ENCODE data around the gene MANF. TPM values are rescaled to one million over a fixed set of nuclear protein-coding genes. Genes with fewer than 3 reads are reported as not detected.
"Not testable (repeated sequence)": the region's sequence is repeated elsewhere in the genome, so short reads cannot be mapped to it uniquely, and the experiment has no call there.

The MANF gene
- 51.6 and 201 TPM in 2 replicates for total RNA-seq

DNA sequence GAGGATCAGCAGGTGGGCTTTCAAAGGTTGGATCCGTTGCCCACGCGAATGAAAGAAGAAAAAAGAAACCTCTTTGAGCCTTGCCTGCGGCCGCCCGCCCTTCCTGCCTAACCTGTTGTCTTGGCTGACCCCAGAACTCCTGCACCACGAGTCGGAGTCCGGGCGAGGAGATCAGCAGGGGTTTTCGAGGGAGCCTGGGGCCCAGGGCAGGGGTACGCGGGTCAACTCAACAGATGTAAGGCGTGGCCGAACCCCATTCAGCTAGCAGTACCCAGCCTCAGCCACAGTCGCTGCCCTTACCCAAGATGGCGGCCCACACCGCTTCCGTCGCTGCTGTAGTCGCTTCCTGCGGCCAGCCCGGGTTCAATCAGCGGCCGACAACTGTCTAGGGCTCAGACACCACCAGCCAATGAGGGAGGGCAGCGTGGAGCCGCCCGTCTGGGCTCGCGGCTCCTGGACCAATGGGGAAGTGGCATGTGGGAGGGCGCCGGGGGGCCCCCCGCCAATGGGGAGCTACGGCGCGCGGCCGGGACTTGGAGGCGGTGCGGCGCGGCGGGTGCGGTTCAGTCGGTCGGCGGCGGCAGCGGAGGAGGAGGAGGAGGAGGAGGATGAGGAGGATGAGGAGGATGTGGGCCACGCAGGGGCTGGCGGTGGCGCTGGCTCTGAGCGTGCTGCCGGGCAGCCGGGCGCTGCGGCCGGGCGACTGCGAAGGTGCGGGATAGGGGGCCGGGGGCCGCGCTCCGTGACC, at the start of gene MANF:
Gene MANF, plus strand, starts transcription at position 566 of the 748 bp plus-strand sequence. Its CDS starts 52 bp downstream, at position 618.
- peak; percentile 93 for DNase-seq (ENCODE audit: low read depth)

- DNase-seq (ENCODE audit: low read depth): no peak
Measured at GRCh38 chr3:51336261-51336660, 48.8 kb upstream of the MANF start.

- DNase-seq (ENCODE audit: low read depth): no peak
Measured at GRCh38 chr3:51337666-51338065, 47.4 kb upstream of the MANF start.

DNA sequence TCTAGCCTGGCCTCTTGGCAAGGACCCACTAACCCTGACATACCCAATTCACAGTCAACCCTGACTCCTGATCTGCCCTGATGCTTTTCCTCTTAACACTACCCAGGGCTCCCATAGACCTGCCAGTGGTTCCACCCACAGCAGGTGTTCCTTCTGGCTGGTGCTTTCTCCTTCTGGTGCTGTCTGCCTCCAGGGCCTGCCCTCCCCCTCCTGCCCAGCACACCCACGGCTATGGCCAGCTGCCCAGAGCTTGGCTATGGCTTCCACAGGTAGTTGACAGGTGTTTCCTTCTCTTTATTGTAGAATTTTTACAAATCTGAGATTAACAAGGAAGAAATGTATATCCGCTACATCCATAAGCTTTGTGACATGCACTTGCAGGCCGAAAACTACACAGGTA, 46.5 kb upstream of the MANF start:
- peak; percentile 10 for DNase-seq (ENCODE audit: low read depth)

- DNase-seq (ENCODE audit: low read depth): peak; percentile 97
Measured at GRCh38 chr3:51340013-51340829, 44.9 kb upstream of the MANF start.

- DNase-seq (ENCODE audit: low read depth): peak; percentile 56
Measured at GRCh38 chr3:51340989-51341636, 44.0 kb upstream of the MANF start.

DNA sequence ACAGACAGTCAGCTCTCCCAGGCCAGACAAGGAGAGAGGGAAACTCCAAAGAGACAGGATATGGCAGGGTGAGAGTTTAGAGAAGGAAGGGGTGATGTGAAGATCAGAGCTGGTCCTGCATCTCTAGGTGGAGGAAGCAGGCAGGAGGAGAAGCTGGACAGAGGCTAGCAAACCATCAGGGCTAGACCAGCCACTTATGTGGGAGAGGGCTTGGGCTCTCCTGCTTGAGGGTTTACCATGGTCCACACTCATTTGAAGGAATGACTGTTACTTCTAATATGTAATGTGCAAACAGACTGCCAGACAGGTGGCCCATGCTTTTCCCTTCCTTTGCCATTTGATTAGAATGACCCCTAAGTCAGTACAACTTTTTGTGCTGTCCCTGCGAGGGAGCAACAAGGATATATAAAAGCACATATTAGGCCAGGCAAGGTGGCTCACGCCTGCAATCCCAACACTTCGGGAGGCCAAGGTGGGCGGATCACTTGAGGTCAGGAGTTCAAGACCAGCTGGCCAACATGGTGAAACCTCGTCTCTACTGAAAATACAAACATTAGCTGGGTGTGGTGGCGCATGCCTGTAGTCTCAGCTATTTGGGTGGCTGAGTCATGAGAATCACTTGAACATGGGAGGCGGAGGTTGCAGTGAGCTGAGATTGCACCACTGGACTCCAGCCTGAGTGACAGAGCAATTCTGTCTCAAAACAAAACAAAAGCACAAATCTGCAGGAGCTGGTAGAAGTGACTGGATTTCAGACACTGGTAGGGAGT, 41.0 kb upstream of the MANF start:
- DNase-seq (ENCODE audit: low read depth): peak; percentile 73

- no peak for DNase-seq (ENCODE audit: low read depth)
Measured at GRCh38 chr3:51350751-51351150, 34.3 kb upstream of the MANF start.

DNA sequence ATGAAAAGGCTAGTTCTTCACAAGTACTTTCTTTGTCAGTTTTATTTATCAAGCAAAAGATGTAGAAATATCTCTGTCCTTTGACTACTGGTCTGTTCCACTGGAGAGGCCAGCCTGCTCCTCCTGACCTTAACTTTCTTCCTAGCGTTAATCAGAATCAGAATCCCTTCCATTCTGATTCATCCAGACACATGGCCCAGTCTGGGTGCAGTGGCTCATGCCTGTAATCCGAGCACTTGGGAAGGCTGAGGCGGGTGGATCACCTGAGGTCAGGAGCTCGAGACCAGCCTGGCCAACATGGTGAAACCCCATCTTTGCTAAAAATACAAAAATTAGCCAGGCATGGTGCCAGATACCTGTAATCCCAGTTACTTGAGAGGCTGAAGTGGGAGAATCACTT, 32.0 kb upstream of the MANF start:
- no peak for DNase-seq (ENCODE audit: low read depth)

DNA sequence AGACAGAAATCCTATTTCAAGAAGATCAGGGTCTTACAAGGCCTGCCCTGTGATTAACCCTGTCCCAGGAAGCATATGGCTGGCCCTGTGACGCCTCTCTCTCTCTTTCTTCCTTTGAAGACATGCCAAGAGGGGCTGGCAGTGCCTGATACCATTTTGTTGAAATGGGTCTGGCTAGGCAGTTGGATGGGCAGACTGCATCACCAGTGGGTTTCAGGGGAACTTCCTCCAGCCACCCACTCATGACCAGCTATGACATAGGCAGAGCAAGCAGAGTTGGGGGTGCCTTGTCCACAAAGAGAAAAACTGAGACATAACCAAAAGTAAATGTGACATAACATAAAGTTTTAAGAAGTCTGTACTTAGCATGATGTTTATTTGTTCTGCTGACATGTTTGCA, 31.4 kb upstream of the MANF start:
- DNase-seq (ENCODE audit: low read depth): no peak

DNA sequence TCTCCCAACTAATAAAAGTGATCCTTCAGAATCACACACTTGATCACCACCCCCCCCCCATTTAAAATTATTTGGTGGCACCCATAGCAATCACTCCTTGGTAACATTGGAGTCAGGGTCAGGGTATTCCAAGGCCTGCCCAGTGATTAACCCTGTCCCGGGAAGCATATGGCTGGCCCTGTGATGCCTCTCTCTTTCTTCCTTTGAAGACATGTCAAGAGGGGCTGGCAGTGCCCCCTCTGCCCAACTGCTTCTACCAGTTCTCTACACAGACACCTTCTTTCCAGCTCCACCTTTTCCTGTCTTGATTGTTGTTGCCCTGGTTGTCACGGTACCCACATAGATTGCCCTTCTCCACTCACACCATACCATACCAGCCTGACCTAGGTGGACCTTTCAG, 30.9 kb upstream of the MANF start:
- DNase-seq (ENCODE audit: low read depth): no peak

DNA sequence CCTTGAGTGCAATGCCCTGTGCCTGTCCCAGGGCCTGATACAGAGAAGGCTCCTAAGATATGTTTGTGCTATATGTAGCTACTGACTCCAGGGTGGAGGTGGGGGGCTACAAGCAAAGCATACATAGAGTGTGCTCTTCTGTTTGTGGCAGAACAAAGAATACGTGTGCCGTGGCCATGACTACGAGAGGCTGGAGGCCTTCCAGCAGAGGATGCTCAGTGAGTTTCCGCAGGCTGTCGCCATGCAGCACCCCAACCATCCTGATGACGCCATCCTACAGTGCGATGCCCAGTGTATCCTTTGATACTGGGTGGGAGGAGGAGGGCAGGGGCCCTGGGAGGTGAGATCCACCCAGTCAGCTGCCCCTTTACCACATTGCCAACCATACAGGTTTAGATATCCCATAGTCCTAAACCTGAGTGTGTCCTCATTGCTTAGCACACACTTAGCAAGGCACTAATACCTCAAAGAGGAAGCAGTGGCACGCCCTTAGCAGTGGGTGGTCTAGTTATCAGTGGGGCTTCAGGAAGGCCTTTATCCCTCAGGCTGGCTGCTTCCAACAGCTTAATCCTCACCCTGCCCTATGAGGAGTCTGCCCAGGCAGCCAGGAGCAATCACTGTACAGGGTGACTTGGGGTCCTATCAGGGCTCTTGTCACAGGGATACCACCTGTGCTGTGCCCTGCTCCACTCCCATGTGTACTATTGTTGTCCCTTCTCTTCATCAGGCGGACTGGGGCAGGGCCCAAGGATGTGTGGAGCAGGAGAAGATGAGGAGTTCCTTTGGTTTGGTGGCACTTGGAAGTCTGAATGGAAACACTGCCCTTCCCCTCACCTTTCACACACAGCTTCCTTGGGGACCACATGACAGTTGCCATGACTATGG, 30.1 kb upstream of the MANF start:
- no peak for DNase-seq (ENCODE audit: low read depth)

GRCh38 chr3:51355891-51356578, 29.1 kb upstream of the MANF start:
- no peak for DNase-seq (ENCODE audit: low read depth)

GRCh38 chr3:51357856-51358255, 27.2 kb upstream of the MANF start:
- DNase-seq (ENCODE audit: low read depth): no peak

DNA sequence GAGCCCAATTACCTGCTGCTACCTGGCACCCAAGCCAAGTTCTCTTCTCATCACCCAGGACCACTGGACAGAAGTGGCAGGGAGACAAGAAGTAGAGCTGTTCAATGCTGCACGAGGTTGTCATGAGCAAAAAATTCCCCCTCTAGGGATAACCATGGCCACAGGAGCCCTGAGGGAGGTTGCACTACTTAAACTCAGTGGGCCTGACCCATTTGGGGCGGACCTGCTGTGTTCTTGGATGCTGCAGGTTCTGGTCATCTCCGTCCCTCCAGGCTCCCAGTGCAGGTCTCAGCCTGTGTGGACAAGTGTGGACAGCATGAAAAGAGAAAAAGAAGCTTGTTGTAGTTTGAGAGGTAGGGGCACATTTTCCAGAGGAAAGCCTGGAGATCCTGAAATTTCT, 26.1 kb upstream of the MANF start:
- DNase-seq (ENCODE audit: low read depth): no peak

DNA sequence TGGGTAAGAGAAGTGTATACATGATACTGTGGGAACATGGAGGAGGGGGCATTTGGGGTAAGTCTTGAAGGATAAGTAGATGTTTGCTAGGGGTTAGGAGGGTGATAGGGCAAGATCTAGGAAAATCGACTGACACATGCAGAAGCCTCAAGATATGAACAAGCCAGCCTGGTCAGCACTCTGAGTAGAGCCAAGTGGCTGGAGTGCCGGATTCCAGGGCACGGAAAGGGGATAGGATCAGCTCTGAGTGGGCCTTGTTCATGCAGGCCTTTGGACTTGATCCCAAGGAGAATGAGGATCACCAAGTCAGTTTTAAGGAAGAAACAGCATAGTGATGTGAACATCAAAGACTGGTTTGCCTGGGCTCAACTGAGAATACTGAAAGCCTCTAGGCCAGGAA, 24.3 kb upstream of the MANF start:
- DNase-seq (ENCODE audit: low read depth): no peak

GRCh38 chr3:51361746-51362145, 23.3 kb upstream of the MANF start:
- DNase-seq (ENCODE audit: low read depth): no peak

DNA sequence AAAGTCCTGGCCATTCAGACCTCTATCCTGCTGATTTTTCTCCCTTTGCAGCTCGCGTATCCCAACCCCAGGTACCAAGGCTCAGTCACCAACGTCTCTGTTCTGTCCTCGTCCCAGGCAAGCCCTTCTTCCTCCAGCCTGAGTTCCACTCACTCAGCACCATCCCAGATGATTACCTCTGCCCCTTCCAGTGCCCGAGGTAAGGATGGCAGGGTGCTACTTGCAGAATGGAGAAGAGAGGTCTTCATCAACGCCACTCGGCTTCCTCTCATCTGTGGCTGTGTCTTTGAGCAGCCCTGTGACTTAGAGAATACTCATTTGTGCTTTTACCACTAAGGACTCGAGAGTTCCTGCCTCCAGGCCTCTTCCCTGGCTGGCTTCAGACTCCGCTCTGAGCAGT, 22.6 kb upstream of the MANF start:
- no peak for DNase-seq (ENCODE audit: low read depth)

- not testable (repeated sequence) for DNase-seq (ENCODE audit: low read depth)
Measured at GRCh38 chr3:51368276-51368675, 16.8 kb upstream of the MANF start.

GRCh38 chr3:51371943-51372557, 13.0 kb upstream of the MANF start:
- peak; percentile 73 for DNase-seq (ENCODE audit: low read depth)

Measured in renal cortical epithelial cell (primary cell).